PFSK-1 (cell line): ENCODE results near the gene ATP6V1G2.

Experiments
- FOXP2 ChIP-seq: optimal IDR thresholded peaks from 2 replicates; pipeline ENCODE3; 2011; ENCODE audit warnings: borderline replicate concordance, control low read depth, inconsistent platforms; ENCODE audit not compliant: insufficient read depth; ENCODE audit errors: extremely low read length, extremely low read depth
- POLR2AphosphoS5 ChIP-seq: IDR thresholded peaks from 2 replicates; pipeline ENCODE4 v1.6.1; 2012; ENCODE audit warnings: low read depth, mild to moderate bottlenecking, control low read depth, low read length, moderate library complexity
- SIN3A ChIP-seq: IDR thresholded peaks from 2 replicates; pipeline ENCODE4 v1.6.1; 2012; ENCODE audit warnings: mild to moderate bottlenecking, low read length, moderate library complexity, borderline replicate concordance; ENCODE audit not compliant: insufficient read depth
- TAF1 ChIP-seq: IDR thresholded peaks from 2 replicates; pipeline ENCODE4 v1.6.1; 2012; ENCODE audit warnings: low read length, control low read depth, borderline replicate concordance; ENCODE audit not compliant: insufficient read depth
- TF ChIP-seq, protein P1 (sequence below), 2 experiments: IDR thresholded peaks; 2 replicates each; pipeline versions ENCODE4 v1.6.1 to v1.8.0; 2011 to 2012; ENCODE audit warnings: low read depth in 2 of 2, low read length in 2 of 2, control low read depth in 1 of 2, inconsistent platforms in 1 of 2, mild to moderate bottlenecking in 1 of 2, moderate library complexity in 1 of 2; ENCODE audit not compliant: insufficient read depth in 1 of 2

The ATP6V1G2 gene

DNA sequence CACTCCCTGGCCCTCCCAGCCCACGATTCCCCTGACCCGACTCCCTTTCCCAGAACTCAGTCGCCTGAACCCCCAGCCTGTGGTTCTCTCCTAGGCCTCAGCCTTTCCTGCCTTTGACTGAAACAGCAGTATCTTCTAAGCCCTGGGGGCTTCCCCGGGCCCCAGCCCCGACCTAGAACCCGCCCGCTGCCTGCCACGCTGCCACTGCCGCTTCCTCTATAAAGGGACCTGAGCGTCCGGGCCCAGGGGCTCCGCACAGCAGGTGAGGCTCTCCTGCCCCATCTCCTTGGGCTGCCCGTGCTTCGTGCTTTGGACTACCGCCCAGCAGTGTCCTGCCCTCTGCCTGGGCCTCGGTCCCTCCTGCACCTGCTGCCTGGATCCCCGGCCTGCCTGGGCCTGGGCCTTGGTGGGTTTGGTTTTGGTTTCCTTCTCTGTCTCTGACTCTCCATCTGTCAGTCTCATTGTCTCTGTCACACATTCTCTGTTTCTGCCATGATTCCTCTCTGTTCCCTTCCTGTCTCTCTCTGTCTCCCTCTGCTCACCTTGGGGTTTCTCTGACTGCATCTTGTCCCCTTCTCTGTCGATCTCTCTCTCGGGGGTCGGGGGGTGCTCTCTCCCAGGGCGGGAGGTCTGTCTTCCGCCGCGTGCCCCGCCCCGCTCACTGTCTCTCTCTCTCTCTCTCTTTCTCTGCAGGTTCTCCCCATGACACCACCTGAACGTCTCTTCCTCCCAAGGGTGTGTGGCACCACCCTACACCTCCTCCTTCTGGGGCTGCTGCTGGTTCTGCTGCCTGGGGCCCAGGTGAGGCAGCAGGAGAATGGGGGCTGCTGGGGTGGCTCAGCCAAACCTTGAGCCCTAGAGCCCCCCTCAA, 25.9 kb upstream of the ATP6V1G2 start, which contains the start of gene LTA:
Gene LTA, plus strand, starts transcription at position 249 of the 871 bp plus-strand sequence. Its CDS starts 454 bp downstream, at position 703.
- TF ChIP-seq FOXP2, result no peak
- no peak for TF ChIP-seq SIN3A
- TF ChIP-seq POLR2AphosphoS5, result no peak
- TF ChIP-seq, protein P1, sequence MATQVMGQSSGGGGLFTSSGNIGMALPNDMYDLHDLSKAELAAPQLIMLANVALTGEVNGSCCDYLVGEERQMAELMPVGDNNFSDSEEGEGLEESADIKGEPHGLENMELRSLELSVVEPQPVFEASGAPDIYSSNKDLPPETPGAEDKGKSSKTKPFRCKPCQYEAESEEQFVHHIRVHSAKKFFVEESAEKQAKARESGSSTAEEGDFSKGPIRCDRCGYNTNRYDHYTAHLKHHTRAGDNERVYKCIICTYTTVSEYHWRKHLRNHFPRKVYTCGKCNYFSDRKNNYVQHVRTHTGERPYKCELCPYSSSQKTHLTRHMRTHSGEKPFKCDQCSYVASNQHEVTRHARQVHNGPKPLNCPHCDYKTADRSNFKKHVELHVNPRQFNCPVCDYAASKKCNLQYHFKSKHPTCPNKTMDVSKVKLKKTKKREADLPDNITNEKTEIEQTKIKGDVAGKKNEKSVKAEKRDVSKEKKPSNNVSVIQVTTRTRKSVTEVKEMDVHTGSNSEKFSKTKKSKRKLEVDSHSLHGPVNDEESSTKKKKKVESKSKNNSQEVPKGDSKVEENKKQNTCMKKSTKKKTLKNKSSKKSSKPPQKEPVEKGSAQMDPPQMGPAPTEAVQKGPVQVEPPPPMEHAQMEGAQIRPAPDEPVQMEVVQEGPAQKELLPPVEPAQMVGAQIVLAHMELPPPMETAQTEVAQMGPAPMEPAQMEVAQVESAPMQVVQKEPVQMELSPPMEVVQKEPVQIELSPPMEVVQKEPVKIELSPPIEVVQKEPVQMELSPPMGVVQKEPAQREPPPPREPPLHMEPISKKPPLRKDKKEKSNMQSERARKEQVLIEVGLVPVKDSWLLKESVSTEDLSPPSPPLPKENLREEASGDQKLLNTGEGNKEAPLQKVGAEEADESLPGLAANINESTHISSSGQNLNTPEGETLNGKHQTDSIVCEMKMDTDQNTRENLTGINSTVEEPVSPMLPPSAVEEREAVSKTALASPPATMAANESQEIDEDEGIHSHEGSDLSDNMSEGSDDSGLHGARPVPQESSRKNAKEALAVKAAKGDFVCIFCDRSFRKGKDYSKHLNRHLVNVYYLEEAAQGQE (IDR thresholded peaks at IDR 0.05; ENCODE audit: insufficient read depth in 1 of 2, low read depth in 2 of 2, low read length in 2 of 2), result no peak
- TF ChIP-seq TAF1, result no peak

DNA sequence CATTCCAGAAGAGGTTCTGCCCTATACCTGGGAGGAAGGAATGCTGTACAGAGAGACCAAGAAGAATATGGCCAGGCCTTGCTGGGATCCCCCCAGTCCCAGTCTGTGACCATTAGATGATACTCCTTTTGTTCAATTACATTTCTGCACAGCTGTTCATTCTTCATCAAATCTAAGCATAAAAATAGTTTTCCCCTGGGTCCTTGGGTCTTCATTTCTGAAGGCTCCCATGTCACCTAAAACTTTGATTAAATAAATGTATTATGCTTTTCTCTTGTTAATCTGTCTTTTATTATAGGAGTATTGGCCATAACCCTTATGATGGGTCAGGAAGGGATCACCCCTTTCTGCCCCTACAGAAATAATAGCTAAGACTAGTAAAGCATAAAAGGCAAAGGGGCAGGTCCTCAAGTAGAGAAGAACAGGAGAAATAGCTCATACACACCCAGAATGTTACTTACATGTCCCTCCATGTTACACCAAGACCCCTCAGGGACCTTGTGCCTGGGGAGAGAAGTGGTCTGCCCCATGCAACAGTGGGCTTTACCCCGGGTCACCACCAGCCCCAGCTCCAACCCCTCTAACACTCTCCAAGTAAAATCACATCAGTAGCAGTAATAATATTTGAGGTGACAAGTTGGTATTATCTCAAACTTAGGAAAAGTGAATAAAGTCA, 23.6 kb upstream of the ATP6V1G2 start:
- TF ChIP-seq, protein P1 (IDR thresholded peaks at IDR 0.05; ENCODE audit: insufficient read depth in 1 of 2, low read depth in 2 of 2, low read length in 2 of 2), result no peak
- TF ChIP-seq TAF1, result no peak
- TF ChIP-seq FOXP2, result no peak

DNA sequence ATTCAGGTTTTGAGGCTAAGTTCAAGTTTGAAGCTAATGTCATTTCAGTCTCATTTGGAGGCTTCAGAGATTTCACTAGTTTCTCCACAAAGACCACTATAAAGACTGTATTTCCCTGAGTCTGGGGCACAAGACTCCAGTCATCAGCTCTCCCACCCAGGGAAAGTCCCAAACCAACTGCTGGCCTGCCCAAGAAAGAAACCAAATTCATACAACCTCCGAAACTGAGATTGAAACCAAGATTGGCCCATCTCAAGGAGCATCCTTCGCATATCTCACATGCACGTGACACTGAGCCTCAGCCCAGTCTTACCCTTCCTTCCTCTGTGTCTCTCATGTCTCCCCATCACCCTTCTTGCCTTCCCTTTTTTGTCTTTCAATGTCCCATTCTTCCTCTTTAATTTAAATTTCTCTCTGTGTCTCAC, 22.1 kb upstream of the ATP6V1G2 start:
- no peak for TF ChIP-seq SIN3A
- no peak for TF ChIP-seq TAF1
- no peak for TF ChIP-seq FOXP2
- no peak for TF ChIP-seq POLR2AphosphoS5
- TF ChIP-seq, protein P1 (IDR thresholded peaks at IDR 0.05; ENCODE audit: insufficient read depth in 1 of 2, low read depth in 2 of 2, low read length in 2 of 2), result no peak

DNA sequence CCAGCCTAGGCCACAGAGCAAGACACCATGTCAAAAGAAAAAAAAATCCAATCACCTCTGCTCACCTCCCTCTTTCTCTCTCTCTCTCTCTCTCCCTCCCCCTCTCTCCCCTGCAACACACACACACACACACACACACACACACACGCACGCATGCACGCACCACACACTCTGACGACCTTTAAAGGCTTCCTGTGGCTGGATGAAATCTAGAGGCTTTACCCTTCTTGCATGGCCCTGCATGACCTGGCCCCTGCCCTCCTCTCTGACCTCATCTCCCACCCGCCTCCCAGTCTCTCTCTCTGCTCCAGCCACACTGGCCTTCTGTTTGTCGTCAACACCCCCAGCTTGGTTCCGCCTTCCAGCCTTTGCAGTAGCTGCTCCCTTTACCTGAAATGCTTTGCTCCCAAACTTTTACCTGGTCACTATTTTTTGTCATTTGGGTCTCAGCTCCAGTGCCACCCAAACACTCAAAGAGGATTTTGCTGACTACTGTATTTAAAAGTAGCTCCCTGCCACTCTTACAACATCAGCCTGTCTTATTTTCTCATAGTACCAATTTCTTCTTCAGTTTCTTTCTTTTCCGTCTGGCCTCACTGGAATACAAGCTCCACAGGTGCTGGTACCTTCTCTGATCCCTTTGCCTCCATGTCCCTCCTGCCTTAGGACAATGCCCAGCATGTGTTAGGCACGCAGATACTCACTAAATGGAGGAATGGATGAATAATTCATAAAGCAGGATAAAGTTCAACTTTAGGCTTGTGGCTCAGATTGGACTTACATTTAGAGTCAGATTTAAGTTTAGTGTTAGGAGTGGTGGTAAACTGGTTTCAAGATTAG, 21.3 kb upstream of the ATP6V1G2 start:
- TF ChIP-seq, protein P1 (IDR thresholded peaks at IDR 0.05; ENCODE audit: insufficient read depth in 1 of 2, low read depth in 2 of 2, low read length in 2 of 2), result no peak
